ENCODE results near the gene TMEM63C. TPM values are rescaled to one million over a fixed set of nuclear protein-coding genes. Genes with fewer than 3 reads are reported as not detected.

TMEM63C gene
- total RNA-seq, 2 donors from 2014 or later = 1.1 to 1.6 TPM

GRCh38 chr14:77212943-77213678 is 31.5 kb downstream of the TMEM63C start:
- Mint-ChIP-seq H3K36me3 (ENCODE audit: low read depth) (no peaks in the 10 kb centered on the region), H3K27ac (no peak overlapping the region), H3K4me3 (no peak overlapping the region), H3K9me3 (no peaks in the 10 kb centered on the region), H3K4me1 (no peaks in the 10 kb centered on the region), H3K27me3 (ENCODE audit: insufficient read depth) (peaks cover 56% of the 10 kb centered on the region)
- peaks cover 39% of the 10 kb centered on the region for H3K27me3 ChIP-seq (ENCODE audit: control insufficient read depth, insufficient read depth, low read length, poor library complexity, severe bottlenecking)
- TF ChIP-seq, protein P1, sequence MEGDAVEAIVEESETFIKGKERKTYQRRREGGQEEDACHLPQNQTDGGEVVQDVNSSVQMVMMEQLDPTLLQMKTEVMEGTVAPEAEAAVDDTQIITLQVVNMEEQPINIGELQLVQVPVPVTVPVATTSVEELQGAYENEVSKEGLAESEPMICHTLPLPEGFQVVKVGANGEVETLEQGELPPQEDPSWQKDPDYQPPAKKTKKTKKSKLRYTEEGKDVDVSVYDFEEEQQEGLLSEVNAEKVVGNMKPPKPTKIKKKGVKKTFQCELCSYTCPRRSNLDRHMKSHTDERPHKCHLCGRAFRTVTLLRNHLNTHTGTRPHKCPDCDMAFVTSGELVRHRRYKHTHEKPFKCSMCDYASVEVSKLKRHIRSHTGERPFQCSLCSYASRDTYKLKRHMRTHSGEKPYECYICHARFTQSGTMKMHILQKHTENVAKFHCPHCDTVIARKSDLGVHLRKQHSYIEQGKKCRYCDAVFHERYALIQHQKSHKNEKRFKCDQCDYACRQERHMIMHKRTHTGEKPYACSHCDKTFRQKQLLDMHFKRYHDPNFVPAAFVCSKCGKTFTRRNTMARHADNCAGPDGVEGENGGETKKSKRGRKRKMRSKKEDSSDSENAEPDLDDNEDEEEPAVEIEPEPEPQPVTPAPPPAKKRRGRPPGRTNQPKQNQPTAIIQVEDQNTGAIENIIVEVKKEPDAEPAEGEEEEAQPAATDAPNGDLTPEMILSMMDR (conservative IDR thresholded peaks at IDR 0.05) = peak; percentile 87
- H3K4me1 ChIP-seq (ENCODE audit: control insufficient read depth, insufficient read depth, low read length) = no peaks in the 10 kb centered on the region
- H3K9me3 ChIP-seq (ENCODE audit: control insufficient read depth, low read length) = no peaks in the 10 kb centered on the region
- peak; percentile 93 for DNase-seq
- no peak overlapping the region for H3K4me3 ChIP-seq (ENCODE audit: low read length)
- no peak overlapping the region for H3K9ac ChIP-seq (ENCODE audit: extremely low read depth, low read length, poor library complexity, severe bottlenecking)
- no peak overlapping the region for H3K27ac ChIP-seq (ENCODE audit: low read depth, low read length)
- 22 to 46% methylated on average over 5 to 17 of the region's 17 CpGs for WGBS, 2 experiments (ENCODE audit: insufficient coverage in 1 of 2, insufficient read length in 1 of 2)
- no peaks in the 10 kb centered on the region for H3K36me3 ChIP-seq (ENCODE audit: control insufficient read depth, insufficient read depth, low read length)

- H3K4me3 Mint-ChIP-seq = no peak overlapping the region
These were observed 32.0 kb downstream of the TMEM63C start for GRCh38 chr14:77213679-77214016.

GRCh38 chr14:77214216-77214615 is 32.6 kb downstream of the TMEM63C start:
- no peaks in the 10 kb centered on the region for H3K4me1 ChIP-seq (ENCODE audit: control insufficient read depth, insufficient read depth, low read length)
- H3K27ac ChIP-seq (ENCODE audit: low read depth, low read length) = no peak overlapping the region
- H3K4me3 ChIP-seq (ENCODE audit: low read length) = no peak overlapping the region
- Mint-ChIP-seq H3K4me3 (no peak overlapping the region), H3K4me1 (no peaks in the 10 kb centered on the region), H3K27me3 (ENCODE audit: insufficient read depth) (peaks cover 54% of the 10 kb centered on the region), H3K36me3 (ENCODE audit: low read depth) (no peaks in the 10 kb centered on the region), H3K27ac (no peak overlapping the region), H3K9me3 (no peaks in the 10 kb centered on the region)
- H3K9ac ChIP-seq (ENCODE audit: extremely low read depth, low read length, poor library complexity, severe bottlenecking) = no peak overlapping the region
- peaks cover 39% of the 10 kb centered on the region for H3K27me3 ChIP-seq (ENCODE audit: control insufficient read depth, insufficient read depth, low read length, poor library complexity, severe bottlenecking)
- H3K36me3 ChIP-seq (ENCODE audit: control insufficient read depth, insufficient read depth, low read length) = no peaks in the 10 kb centered on the region
- TF ChIP-seq, protein P1 (conservative IDR thresholded peaks at IDR 0.05) = no peak
- WGBS, 2 experiments (ENCODE audit: insufficient coverage in 1 of 2, insufficient read length in 1 of 2) = 91 to 100% methylated on average over 6 to 7 of the region's 7 CpGs
- no peak for DNase-seq
- no peaks in the 10 kb centered on the region for H3K9me3 ChIP-seq (ENCODE audit: control insufficient read depth, low read length)

More at GRCh38 chr14:77213679-77214016, 32.0 kb downstream of the TMEM63C start:
- no peak for DNase-seq
- TF ChIP-seq, protein P1 (conservative IDR thresholded peaks at IDR 0.05) = no peak
- peaks cover 56% of the 10 kb centered on the region for H3K27me3 Mint-ChIP-seq (ENCODE audit: insufficient read depth)
- H3K36me3 ChIP-seq (ENCODE audit: control insufficient read depth, insufficient read depth, low read length) = no peaks in the 10 kb centered on the region
- H3K27me3 ChIP-seq (ENCODE audit: control insufficient read depth, insufficient read depth, low read length, poor library complexity, severe bottlenecking) = peaks cover 39% of the 10 kb centered on the region
- H3K36me3 Mint-ChIP-seq (ENCODE audit: low read depth) = no peaks in the 10 kb centered on the region
- 45 to 50% methylated on average over 6 of the region's 6 CpGs for WGBS, 2 experiments (ENCODE audit: insufficient coverage in 1 of 2, insufficient read length in 1 of 2)
- no peak overlapping the region for H3K27ac ChIP-seq (ENCODE audit: low read depth, low read length)
- H3K4me1 ChIP-seq (ENCODE audit: control insufficient read depth, insufficient read depth, low read length) = no peaks in the 10 kb centered on the region
- H3K27ac Mint-ChIP-seq = no peak overlapping the region
- H3K4me1 Mint-ChIP-seq = no peaks in the 10 kb centered on the region
- H3K9ac ChIP-seq (ENCODE audit: extremely low read depth, low read length, poor library complexity, severe bottlenecking) = no peak overlapping the region
- H3K9me3 ChIP-seq (ENCODE audit: control insufficient read depth, low read length) = no peaks in the 10 kb centered on the region
- no peak overlapping the region for H3K4me3 ChIP-seq (ENCODE audit: low read length)
- no peaks in the 10 kb centered on the region for H3K9me3 Mint-ChIP-seq

All from endodermal cell (in vitro differentiated cells).